Suprapubic skin (tissue), 4 donors: ENCODE measurements around the gene CYSRT1. TPM values are rescaled to one million over a fixed set of nuclear protein-coding genes. Genes with fewer than 3 reads are reported as not detected.

Experiments used
- DNase-seq, 2 donors: peaks; one replicate each; pipeline ENCODE4 v3.0.0-alpha.2; 2019; ENCODE audit warnings: low spot score in 2 of 2
- H3K27ac ChIP-seq: fragments of 200-600 bp; sonication (generic); one replicate; pipeline ENCODE4 v1.5.1; 2019
- H3K27me3 ChIP-seq: fragments of 200-600 bp; sonication (generic); one replicate; pipeline ENCODE4 v1.5.1; 2019
- H3K36me3 ChIP-seq: fragments of 200-600 bp; sonication (generic); one replicate; pipeline ENCODE4 v1.5.1; 2019
- H3K4me1 ChIP-seq: fragments of 200-600 bp; sonication (generic); one replicate; pipeline ENCODE4 v1.5.1; 2019
- H3K4me3 ChIP-seq: fragments of 200-600 bp; sonication (generic); one replicate; pipeline ENCODE4 v1.5.1; 2019; ENCODE audit warnings: mild to moderate bottlenecking
- H3K9me3 ChIP-seq: fragments of 200-600 bp; sonication (generic); one replicate; pipeline ENCODE4 v1.5.1; 2019
- EP300 ChIP-seq: sonication (generic); formaldehyde crosslinking; IDR thresholded peaks from one replicate; pipeline ENCODE4 v1.6.1; 2017; ENCODE audit warnings: antibody characterized with exemption
- POLR2A ChIP-seq, 2 donors: fragments of 450-650 bp; IDR thresholded peaks; one replicate each; pipeline ENCODE4 v1.6.1; 2017; ENCODE audit warnings: antibody characterized with exemption in 2 of 2, mild to moderate bottlenecking in 2 of 2, moderate library complexity in 2 of 2
- POLR2AphosphoS5 ChIP-seq, 3 donors: sonication (generic); formaldehyde crosslinking; IDR thresholded peaks; one replicate each; pipeline ENCODE4 v1.6.1; 2017; ENCODE audit warnings: antibody characterized with exemption in 3 of 3
- WGBS: methylation state at CpG from one replicate; pipeline ENCODE4 v1.1.5; 2018; 5-methylcytosine and 5-hydroxymethylcytosine counted together
- total RNA-seq, 4 donors: library from RNA; depleted of rRNA; stranded (reverse); fragments of >200 nt; gene quantifications; one replicate each; pipeline ENCODE4 v1.1.0, GENCODE V29; 2016
- TF ChIP-seq, protein P1 (sequence below), 2 donors: fragments of 200-600 bp in 1 of 2; fragments of 450-650 bp in 1 of 2; sonication (generic) in 1 of 2; IDR thresholded peaks; one replicate each; pipeline ENCODE4 v1.5.1; 2016 to 2019; ENCODE audit warnings: antibody characterized with exemption in 2 of 2, mild to moderate bottlenecking in 1 of 2, moderate library complexity in 1 of 2

CYSRT1 gene
- total RNA-seq, 4 donors from 2014 or later = 22.8 to 65.7 (median 44.2) TPM

DNA sequence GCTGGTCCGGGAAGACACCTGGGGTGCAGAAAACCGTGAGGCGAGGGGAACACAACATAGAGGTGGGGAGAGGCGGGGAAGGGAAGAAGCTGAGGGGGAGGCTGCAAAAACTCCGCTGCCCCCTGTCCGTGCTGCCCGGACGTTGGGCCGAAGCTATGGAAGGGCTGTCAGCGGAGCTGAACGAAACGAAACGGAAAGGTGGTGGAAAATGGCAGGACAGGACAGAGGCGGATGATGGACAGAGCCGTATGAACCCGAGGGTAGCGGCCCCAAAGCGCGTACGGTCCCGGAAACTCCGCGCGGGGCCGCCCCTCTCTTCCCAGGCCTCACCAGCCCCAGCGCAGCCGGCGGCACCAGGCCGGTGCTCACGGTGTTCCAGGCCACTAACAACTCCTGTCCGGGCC, 36.9 kb upstream of the CYSRT1 start:
- Histone ChIP-seq H3K9me3 (no peaks in the 10 kb centered on the region), H3K36me3 (peaks cover 58% of the 10 kb centered on the region), H3K4me3 (peak overlapping the region; percentile 94), H3K4me1 (peaks cover 45% of the 10 kb centered on the region), H3K27ac (peak overlapping the region; percentile 97), H3K27me3 (no peaks in the 10 kb centered on the region)
- DNase-seq = no peak
- TF ChIP-seq POLR2AphosphoS5 (IDR thresholded peaks at IDR 0.05) = no peak
- TF ChIP-seq POLR2A (IDR thresholded peaks at IDR 0.05) = no peak
- TF ChIP-seq EP300 = no peak
- TF ChIP-seq, protein P1, sequence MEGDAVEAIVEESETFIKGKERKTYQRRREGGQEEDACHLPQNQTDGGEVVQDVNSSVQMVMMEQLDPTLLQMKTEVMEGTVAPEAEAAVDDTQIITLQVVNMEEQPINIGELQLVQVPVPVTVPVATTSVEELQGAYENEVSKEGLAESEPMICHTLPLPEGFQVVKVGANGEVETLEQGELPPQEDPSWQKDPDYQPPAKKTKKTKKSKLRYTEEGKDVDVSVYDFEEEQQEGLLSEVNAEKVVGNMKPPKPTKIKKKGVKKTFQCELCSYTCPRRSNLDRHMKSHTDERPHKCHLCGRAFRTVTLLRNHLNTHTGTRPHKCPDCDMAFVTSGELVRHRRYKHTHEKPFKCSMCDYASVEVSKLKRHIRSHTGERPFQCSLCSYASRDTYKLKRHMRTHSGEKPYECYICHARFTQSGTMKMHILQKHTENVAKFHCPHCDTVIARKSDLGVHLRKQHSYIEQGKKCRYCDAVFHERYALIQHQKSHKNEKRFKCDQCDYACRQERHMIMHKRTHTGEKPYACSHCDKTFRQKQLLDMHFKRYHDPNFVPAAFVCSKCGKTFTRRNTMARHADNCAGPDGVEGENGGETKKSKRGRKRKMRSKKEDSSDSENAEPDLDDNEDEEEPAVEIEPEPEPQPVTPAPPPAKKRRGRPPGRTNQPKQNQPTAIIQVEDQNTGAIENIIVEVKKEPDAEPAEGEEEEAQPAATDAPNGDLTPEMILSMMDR (IDR thresholded peaks at IDR 0.05) = no peak
- whole genome bisulfite sequencing = 0% methylated on average over 17 of the region's 31 CpGs

DNA sequence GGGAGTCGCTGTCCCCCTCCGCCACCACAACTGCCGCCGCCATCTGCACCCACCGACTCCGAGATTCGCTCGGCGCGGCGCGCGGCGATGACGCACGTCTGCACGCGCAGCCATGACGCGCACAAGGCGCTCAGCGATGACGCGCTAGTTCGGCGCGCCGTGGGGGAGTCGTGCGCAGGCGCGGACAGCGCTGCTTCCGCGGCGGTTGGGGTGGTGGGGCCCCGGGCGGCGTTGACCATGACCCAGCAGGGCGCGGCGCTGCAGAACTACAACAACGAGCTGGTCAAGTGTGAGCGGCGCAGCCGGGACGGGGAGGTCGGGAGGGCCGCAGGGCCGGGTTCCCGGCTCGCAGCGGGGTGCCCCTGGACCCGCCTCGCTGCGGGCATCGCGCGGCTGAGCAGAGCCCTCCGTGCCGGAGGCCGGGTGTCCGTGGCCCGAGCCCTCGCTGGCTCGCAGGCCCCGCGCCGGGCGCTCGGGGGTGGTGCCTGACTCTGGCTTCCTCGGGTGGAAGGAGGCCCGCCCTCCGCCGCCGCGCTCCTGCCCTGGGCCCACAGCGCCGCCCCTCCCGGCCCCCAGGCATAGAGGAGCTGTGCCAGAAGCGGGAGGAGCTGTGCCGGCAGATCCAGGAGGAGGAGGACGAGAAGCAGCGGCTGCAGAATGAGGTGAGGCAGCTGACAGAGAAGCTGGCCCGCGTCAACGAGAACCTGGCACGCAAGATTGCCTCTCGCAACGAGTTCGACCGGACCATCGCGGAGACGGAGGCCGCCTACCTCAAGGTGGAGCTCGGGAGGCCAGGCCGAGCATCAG, 36.3 kb upstream of the CYSRT1 start, which contains the start of the genes ANAPC2 and SSNA1:
Gene ANAPC2, minus strand, starts transcription at position 71 of the 807 bp plus-strand sequence. Its CDS starts 28 bp downstream, at position 43.
Gene SSNA1, plus strand, starts transcription at position 187 of the 807 bp plus-strand sequence. Its CDS starts 51 bp downstream, at position 238.
- DNase-seq = peak; percentile 94 to 95
- under 1% methylated on average over 31 of the region's 98 CpGs for WGBS
- TF ChIP-seq POLR2A (IDR thresholded peaks at IDR 0.05) (peak in 1 of 2 donors; percentile 83), POLR2AphosphoS5 (IDR thresholded peaks at IDR 0.05) (peak; percentile 92 to 99 (median 99)), EP300 (no peak)
- TF ChIP-seq, protein P1 (IDR thresholded peaks at IDR 0.05) = peak in 1 of 2 donors; percentile 42
- Histone ChIP-seq H3K4me1 (peaks cover 45% of the 10 kb centered on the region), H3K27me3 (no peaks in the 10 kb centered on the region), H3K27ac (peak within 1 kb of the TSS; percentile 97), H3K9me3 (no peaks in the 10 kb centered on the region), H3K36me3 (peaks cover 52% of the 10 kb centered on the region), H3K4me3 (peak within 1 kb of the TSS; percentile 94)

DNA sequence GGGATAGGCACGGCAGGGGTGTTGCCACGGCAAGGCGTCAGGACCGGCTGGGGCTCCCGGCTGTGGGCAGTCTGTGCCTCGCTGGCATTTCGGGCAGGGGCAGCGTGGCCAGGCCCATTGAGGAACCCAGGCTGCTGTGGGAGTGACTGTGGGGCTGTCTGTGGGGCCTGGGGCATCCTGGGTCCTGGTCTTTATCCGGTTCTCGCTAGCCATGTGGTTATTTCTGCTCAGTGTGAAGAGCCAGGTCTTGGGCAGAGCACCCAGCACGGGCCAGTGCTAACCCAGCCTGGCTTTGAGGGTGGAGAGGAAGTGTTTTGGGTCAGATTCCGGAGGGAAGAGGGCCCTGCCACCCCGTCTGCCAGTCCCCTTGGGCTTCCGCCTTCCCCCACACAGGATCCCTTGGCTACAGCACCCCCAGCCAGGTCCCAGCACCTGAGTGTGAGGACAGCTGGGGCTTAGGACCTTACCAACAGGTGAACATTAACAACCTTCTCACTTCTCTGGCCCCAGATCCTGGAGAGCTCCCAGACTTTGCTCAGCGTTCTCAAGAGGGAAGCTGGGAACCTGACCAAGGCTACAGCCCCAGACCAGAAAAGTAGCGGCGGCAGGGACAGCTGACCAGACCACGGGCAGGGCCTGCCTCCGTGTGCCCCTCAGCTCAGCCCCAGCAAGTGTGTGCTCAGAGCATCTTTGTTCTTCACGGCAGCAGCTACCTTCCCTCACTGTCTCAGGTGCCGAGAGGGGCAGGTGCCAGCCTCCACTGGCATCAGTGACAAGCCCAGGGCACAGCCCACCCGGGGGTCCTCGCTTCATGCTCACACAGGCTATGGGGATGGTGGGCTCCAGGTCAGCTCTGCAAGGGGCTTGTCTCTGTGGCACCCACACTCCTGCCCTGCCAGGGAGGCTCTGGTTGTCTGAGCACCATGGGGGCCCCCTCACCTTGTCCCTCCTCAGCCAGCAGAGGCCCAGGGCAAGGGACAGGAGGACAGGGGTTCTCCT, 35.4 kb upstream of the CYSRT1 start:
- 44% methylated on average over 6 of the region's 23 CpGs for WGBS
- TF ChIP-seq POLR2AphosphoS5 (IDR thresholded peaks at IDR 0.05) = peak in 1 of 3 donors; percentile 4
- TF ChIP-seq, protein P1 (IDR thresholded peaks at IDR 0.05) = no peak
- H3K4me3 ChIP-seq = peak overlapping the region; percentile 94
- H3K36me3 ChIP-seq = peaks cover 43% of the 10 kb centered on the region
- peak overlapping the region; percentile 97 for H3K27ac ChIP-seq
- H3K4me1 ChIP-seq = peaks cover 51% of the 10 kb centered on the region
- no peaks in the 10 kb centered on the region for H3K9me3 ChIP-seq
- DNase-seq = no peak
- no peaks in the 10 kb centered on the region for H3K27me3 ChIP-seq

DNA sequence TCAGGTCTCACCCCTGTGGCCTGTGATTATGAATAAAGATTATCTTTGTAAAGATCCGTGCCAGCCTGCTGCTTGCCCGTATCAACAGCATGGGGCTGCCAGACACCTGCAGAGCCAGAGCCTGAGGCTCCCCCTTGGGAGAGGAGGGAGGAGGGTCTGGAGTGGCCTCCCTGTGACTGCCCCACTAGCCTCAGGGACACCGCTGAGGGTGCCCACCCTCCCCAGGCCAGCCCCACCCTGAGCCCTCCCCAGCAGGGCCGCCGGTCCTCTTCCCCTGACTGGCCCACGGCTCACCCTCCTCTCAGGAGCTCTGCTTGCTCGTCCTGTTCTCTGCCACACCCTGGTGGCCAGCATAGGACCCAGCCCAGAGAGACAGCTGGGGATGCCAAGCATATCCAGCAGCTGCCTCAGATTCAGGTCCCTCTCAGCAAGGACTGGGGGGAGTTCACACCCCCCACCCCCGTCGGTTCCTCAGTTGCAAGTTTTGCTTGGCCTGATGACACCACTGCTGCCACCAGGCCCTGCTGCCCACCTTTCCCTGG, 34.6 kb upstream of the CYSRT1 start:
- no peak for DNase-seq
- peaks cover 59% of the 10 kb centered on the region for H3K4me1 ChIP-seq
- 76% methylated on average over 4 of the region's 9 CpGs for WGBS
- peak overlapping the region; percentile 97 for H3K27ac ChIP-seq
- H3K4me3 ChIP-seq = peak overlapping the region; percentile 94
- H3K9me3 ChIP-seq = no peaks in the 10 kb centered on the region
- peaks cover 35% of the 10 kb centered on the region for H3K36me3 ChIP-seq
- H3K27me3 ChIP-seq = no peaks in the 10 kb centered on the region
- TF ChIP-seq, protein P1 (IDR thresholded peaks at IDR 0.05) = no peak
- TF ChIP-seq POLR2A (IDR thresholded peaks at IDR 0.05) = no peak
- TF ChIP-seq POLR2AphosphoS5 (IDR thresholded peaks at IDR 0.05) = no peak
- no peak for TF ChIP-seq EP300
